Endothelial cell of hepatic sinusoid (primary cell): ENCODE data around the gene USP6NL.

Source experiments
- in situ Hi-C: cut with HindIII; loops from 2 replicates; pipeline ENCODE4 v1.10.0; 2017; ENCODE audit warnings: low sequenced_read_pairs

Gene USP6NL

DNA sequence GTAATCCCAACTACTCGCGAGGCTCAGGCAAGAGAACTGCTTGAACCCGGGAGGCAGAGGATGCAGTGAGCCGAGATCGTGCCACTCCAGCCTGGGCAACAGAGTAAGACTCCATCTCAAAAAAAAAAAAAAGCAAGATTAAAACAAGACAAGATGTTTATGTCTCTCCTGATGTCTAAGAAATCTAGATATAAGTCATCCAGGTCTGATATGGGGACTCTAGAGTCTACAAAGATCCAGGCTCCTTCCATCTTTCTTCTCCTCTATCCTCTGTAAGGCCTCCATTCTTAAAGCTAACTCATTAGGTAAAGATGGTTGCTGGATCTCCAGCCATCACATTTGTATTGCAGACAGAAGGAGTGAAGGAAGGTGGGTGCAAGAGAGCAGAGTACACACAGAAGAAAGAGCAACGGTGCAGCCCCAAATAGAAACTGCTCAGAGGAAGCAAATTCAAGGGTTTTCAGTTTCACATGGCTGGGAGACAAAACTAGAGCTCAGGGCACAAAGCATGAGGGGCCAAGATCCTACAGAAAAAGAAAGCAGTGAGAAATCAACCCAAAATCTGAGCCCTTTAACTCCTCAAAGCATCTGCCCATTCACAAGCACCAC lies 57.6 kb downstream of the USP6NL start:
- in situ Hi-C loops = no loop called here

DNA sequence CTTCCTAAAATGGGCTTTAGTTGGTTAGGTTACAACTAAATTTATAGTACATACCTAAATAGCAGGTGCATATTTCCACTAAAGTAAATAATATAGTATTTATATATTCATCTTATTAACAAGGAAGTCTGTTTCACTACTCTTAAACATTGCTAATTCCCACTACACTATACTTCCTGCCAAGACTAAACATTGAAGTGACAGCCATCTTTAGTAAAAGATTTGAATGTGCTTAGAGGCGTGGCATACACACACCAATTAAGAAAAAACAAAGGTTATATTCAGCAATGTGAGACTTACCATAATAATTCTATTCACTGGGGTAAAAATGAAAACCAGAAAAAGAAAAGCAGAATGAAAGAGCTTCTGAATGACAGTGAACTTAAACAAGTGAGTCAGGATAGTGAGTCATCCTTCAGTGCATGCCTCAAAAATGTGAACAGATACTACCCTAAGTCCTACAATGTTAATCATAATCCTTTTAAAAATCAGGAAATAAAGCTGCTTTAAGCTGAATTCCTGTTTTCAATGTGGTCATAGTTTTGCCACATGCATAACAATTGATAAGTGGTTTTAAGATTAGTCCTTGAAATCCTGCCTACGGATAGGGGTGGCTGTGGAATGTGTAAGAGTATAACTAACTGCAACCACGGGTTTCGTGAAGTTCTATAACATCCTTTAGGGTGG lies 59.4 kb downstream of the USP6NL start:
- in situ Hi-C loops = no loop called here

DNA sequence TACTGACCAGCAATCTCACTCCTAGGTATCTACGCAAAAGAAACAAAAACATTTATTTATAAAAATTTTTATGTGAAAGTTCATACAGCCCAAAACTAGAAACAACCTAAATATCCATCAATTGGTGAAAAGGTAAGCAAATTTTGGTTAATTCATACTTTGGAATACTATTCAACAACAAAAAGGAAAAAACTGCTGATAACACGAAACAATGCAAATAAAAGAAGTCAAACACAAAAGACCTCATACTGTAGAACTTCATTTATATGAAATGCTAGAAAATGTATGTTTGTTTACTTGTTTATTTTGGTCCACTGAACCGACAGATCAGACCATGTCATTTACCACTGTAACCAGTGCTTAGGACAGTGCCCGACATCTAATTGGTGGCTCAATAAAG lies 60.3 kb downstream of the USP6NL start:
- in situ Hi-C loops = no loop called here

DNA sequence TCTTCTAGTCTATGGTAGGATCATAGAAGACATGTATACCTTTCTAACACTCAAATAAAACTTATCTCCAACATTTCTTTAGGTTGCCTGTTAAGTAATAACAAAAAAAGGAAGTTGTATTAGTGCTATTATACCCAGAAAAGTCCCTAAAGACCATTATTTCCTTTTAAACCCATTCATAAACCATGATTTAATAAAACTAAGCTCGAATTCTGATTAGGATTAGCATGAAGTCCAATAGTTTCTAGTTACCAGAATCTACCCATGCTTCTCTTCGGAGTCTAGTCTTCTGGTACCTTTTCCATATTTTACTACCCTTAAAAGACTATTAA lies 62.7 kb downstream of the USP6NL start:
- in situ Hi-C loops = no loop called here

DNA sequence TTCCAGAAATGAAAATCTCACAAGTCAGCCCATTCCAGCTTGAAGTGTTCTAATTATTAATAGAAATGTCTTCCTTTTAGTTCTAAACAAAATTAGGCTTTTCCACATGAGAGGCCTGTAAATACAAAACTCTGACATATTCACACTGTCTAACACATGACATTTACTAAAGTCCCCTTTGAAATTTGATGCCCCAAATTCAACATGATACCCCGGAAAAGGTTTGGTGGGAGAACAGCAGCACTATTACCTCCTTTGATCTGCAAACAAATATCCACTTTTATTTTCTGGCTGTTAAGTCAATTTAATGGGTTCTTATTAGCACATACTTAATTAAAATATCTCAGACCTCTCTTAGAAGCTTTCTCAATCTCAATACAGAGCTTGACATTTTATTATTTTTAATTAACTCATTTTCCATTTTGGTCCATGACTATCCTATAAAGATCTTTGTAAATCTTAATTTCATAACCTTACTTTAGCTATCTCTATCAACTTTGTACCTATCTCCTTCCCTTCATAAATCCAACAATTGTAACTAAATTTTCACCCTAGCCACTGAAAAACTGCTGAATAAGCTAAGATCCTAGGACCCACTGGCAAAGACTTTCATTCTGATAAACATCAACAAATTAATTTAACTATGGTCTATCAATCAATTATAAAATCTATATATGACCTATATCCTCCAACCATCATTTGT lies 63.2 kb downstream of the USP6NL start:
- in situ Hi-C loops = no loop called here

DNA sequence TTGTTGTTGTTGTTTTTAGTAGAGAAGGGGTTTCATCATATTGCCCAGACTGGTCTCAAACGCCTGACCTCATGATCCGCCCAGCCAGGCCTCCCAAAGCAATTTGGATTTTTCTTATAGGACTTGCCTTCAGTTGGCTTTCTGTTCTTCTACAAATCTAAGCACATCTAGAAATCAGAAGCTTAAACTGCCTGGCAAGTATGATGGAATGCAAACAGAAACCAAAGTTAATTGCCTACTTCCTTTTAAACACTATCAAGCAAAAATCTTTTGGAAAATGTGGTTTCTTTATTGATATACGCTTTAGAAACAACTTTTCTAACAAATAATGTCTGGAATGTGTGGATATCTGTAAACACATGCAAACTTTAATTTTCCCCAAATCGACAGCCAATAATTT lies 64.9 kb downstream of the USP6NL start:
- in situ Hi-C loops = no loop called here

DNA sequence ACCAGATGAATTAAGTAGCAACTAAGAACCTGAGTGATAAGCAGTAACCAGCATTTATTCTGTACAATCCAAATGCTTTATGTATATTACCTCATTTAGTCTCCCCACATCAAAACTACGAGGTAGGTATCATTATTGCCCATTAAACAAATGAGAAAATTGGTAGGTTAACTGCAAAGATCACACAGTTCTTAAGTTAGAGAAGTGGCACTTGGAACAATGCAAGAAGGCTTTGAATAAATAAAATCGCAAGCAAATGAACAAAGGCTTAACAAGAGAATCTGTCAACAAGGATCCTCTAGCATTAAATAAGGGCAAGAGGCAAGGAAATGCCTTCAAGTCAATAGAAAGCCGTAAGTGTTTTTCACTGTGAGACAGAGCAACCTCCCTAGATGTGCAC lies 70.2 kb downstream of the USP6NL start:
- in situ Hi-C loops = no loop called here

DNA sequence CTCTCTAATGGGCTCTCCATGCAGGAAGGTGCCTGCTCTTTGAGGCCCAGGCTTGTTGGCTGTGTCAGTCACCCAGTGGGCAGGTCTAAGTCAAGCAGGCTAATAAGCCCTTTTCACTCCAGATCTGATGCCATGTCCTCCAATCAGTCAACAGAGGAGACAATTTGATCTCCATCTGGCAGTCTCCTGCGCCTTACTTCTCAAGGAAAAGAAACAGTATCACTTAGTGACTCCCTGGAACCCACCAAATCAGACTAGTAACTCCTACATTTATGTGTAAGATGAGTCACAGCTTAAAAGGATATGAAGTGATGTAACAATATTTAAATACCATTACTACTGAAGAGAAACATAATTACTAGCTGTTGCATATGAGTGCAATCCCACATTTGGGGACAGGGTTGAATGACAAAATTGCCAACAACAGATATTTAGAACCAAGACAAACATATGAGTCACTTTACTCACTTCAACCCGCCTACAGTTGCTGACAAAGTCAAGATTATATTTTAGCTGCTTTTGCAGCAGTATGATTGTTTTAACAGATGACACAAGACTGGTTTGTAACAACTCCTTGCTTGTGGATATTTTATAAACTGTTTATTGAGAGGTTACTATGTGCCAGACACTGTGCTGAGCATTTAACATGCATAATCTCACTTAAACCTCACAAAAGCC lies 72.1 kb downstream of the USP6NL start:
- in situ Hi-C loops = no loop called here

DNA sequence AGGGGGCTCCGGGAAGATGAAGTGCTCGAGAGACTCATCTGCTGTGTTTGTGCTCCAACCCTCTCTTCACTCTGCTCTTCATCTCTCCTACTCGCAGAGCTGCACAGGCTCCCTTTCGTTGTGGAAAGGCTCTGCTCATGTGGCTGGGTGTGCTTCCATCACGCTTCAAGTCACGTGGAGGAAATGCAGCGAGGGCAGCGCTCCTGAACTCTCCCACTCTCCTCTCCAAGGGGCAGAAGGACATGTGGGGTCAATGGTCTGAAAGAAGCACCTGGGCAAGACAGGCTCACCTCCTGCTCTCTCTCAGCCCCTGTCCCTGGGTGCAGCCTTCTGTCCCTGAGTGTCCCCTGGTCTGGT lies 72.6 kb downstream of the USP6NL start:
- in situ Hi-C loops = no loop called here

DNA sequence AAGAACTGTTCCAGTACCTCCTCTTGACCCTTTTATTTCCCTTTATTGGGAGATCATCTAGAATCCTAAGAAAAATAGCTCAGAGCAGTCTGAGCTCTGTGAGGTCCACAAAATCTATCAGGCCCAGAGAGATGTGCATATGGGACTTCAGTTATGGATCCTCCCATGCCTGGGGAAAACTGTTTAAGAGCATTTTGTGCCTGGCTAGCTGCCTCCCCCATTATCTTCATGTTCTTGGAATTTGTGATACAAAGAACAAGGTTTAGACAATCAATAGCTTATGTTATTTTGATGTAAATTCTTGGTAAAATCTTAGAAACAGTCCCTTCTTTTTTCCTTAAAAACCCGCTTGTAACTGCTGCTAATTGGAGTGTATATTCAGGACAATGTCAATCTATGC lies 75.2 kb downstream of the USP6NL start:
- in situ Hi-C loops = no loop called here

DNA sequence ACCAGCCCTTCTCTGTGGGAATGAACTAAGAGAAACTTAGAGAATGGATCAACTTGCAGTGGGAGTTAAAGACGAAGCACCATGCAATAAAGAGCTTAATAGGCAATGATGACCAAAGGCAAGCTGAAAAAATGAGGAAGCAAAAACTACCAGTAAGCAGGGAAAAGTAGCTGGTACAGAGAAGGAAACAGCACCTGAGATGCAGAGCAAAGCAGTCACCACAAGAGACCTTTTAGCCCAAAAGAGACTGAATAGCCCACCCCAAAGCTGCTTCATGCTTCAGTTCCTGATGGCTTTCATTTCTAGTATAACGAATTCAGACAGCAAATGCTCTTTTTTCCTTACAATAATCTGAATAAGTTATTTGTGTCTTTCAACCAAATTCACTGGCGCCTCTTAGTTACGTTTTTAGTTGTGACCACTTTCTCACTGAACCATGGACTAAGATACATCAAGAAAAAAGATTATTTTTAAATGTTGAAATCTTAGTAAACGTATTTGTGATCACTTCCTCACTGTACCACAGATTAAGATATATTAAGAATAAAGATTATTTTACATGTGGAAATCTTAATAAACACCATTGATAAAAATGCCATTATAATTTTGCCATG lies 76.0 kb downstream of the USP6NL start:
- in situ Hi-C loops = no loop called here

DNA sequence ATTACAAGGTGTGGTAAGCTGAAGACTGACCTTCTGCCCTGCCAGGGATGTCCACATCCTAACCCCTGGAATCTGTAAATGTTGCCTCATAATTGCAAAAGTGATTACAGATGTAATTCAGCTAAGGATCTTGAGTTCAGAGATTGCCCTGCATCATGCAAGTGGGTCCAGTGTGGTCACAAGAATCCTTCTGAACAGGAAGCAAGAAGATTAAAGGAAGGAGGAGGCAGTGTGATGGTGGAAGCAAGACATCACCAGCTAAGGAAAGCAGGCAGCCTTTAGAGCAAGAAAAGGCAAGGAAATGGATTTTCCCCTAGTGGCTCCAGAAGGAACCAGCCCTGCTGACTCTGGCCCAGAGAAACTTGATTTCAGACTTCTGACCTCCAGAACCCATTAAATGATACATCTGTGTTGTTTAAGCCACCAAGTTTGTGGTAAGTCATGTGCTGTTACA lies 78.1 kb downstream of the USP6NL start:
- in situ Hi-C loops = no loop called here

DNA sequence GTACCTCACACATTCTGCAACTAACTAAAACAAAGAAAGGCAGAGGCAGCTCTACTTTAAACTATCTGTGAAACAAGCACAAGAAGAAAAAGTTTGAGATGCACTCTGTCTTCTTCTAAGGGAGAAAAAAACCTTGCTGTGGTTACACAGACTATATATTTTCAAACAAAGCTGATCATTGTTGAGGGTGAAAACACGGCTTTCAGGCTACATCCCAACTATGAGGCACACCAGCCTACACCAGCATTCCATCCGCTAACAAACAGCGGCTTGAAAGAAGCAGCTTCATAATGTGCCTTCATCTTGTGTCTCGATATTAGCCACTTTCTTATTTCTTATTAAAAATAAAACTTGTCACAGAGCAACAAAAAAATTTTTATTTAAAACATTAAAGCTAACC lies 79.1 kb downstream of the USP6NL start:
- in situ Hi-C loops = no loop called here

DNA sequence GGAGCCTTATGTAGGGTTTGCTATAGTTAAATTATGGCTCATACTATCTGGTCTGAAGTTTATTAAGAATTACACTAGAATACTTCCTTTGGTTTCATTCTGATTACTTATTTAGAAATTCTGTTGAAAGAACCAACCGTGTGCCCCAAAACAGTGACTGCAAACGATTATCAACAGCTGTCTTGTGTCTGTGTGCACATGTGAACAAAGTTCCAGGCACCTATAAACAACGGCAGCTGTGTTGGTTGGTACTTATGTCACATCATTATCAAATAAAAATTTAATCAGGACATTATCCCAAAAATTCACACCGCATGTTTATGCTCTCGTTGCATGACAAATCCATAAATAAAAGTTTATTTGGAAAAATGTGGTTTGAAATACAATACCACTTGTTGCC lies 80.6 kb downstream of the USP6NL start:
- in situ Hi-C loops = no loop called here

DNA sequence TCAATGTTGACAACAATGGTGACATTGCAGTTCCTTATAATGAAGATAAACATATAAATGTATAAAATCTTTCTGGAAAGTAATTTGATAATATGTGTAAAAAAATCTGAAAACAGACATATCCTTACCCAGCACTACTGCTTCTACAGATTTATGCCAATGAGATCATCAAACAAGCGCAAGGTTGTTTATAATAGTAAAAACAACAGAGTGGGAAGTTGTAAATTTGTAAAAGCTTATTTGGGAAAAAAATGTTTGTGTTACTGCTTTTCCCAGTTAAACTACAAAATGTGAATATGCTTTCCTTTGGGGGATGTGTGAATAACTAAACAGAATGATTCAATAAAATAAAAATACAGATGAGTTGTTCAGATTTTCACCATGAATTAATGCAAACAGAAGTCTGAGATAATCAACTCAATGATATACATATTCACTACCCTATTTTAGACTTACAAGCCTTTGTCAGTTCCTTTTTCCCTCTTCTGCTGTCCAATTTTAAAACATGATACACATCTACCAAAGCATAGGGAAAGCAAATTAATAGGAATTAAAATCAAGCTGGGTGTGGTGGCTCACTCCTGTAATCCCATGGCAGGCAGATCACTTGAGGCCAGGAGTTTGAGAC lies 82.1 kb downstream of the USP6NL start:
- in situ Hi-C loops = no loop called here

DNA sequence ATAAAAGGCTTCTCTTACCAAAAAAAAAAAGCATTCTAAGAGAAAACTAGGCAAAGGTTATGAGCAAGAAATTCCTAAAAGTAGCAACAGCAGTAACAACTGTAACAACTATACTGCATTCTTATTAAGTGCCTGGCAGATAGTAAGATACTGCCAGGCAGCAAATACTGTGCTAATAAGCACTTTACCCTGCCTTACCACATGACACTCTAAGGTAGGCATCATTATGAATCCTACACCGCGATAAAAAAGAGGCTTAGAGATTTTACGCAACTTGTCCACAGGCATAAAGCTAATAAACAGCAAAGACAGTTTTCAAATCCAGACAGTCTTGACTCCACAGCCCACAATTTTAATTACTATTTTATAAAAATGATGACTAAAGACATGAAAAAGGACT lies 83.2 kb downstream of the USP6NL start:
- in situ Hi-C loops = no loop called here

DNA sequence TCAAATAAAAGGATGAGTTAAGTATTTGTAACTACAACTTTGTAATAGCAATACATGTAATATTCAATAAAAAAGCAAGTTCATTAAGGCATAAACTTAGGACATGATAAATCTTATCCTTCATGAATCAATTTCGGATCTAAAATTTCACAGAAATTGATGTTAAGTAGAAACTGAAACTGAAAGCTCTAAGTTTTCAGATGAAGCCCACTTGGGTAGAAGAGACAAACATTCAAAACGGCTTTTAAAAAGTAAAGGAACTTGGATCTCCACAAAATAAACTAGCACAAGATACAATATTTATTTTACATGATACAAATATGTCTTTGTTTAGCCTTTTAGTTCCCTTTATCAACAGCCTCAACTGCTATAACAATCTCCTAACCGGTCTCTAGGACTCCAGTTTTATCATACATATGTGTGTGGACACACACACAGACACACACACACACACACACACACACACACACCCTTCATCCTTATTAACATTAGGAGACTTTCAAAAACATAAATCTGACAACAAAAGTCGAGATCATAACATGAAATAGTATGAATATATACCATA lies 83.7 kb downstream of the USP6NL start:
- in situ Hi-C loops = no loop called here

DNA sequence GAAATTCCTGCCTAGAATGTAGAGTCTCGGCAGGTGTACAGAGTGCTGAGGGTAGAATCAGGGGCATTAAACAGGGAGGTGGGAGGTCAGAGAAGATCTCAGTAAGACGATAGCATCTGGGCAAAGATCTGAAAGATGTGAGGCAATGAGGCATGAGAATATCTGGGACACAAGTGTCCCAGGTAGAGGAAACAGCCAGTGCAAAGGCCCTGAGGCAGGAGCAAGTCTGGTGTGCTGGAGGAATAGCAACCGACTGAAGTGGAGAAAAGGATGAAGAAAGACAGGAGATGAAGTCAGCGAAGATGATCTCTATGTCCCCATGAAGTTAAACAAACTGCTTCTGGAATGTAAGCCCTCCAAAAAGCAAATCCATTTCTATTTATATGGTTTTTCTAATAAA lies 84.4 kb downstream of the USP6NL start:
- in situ Hi-C loops = no loop called here

DNA sequence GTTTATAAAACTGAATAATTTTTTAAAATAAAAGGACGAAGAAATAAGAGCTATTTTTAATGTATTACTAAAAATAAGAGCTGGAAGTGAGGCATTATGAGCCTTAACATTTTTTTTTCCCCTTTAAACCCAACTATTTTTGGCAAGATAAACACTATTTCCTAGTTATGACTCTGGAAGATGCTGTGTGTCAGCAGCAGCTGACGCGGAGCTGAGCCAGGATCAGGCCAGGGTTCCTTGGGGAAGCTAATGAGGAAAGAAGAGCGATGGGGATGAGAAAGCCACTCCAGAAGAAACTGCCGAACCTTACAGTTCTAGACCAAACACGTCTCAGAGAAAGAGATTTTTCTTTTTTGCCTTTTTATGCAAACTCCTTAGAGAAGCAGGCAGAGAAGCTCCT lies 85.9 kb downstream of the USP6NL start:
- in situ Hi-C loops = no loop called here

DNA sequence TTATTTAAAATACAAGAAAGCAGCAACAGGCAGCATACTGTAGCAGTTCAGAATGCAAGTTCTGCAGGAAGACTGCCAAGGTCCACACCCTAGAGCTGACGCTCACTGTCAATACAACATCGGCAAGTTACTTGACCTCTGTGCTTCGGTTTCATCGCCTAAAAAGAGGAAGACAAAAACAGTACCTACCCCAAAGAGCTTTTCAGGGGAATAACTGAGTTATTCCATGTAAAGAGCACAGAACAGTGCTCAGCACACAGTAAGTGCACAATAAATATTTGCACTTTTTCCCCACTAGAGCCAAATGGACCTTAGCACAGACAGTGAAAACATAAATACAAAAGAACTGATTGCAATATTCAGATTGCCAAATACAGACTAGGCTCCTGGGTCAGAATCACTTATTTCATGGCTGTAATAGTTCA lies 88.6 kb downstream of the USP6NL start:
- in situ Hi-C loops = no loop called here

DNA sequence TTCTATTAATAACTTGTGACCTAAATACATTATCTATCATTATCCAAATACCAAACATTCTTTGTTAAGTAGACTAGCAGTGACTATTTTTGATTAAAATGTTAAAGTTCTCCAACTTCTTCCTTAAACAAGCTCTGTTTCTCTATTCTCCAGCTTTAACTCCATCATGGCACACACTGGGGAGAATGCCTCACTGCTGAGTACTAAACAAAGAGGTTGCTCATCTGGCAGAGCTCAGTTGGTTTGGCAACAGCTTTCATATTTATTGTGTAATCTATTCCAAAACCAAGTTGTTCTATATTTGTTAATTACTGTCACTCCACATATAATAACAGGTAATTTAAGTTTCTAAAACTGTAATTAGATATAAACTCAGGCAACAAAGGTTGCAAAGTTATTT lies 89.6 kb downstream of the USP6NL start:
- in situ Hi-C loops = no loop called here
